Testis (tissue), 3 donors: ENCODE data around the gene TCIRG1. TPM values are rescaled to one million over a fixed set of nuclear protein-coding genes. Genes with fewer than 3 reads are reported as not detected.

ENCODE experiments used
- DNase-seq: peaks from one replicate; pipeline ENCODE4 v3.0.0-alpha.2; 2019
- H3K27ac ChIP-seq, 2 donors: fragments of 200-600 bp; sonication (generic); one replicate each; pipeline ENCODE4 v1.5.1; 2019
- H3K27me3 ChIP-seq: fragments of 200-600 bp; sonication (generic); one replicate; pipeline ENCODE4 v1.5.1; 2019
- H3K36me3 ChIP-seq: fragments of 200-600 bp; sonication (generic); one replicate; pipeline ENCODE4 v1.5.1; 2017; ENCODE audit warnings: low read depth; ENCODE audit errors: missing control alignments
- H3K4me1 ChIP-seq: fragments of 200-600 bp; sonication (generic); one replicate; pipeline ENCODE4 v1.5.1; 2019
- H3K4me3 ChIP-seq, 2 donors: fragments of 200-600 bp; sonication (generic); one replicate each; pipeline ENCODE4 v1.5.1; 2017 to 2019
- H3K9me3 ChIP-seq: fragments of 200-600 bp; sonication (generic); one replicate; pipeline ENCODE4 v1.5.1; 2017
- CTCF ChIP-seq, 3 experiments: fragments of 450-650 bp in 2 of 3; fragments of 200-600 bp in 1 of 3; sonication (generic) in 1 of 3; IDR thresholded peaks; one replicate each; pipeline ENCODE4 v1.5.1; 2016 to 2019; ENCODE audit warnings: antibody characterized with exemption in 3 of 3, mild to moderate bottlenecking in 2 of 3, moderate library complexity in 1 of 3
- POLR2A ChIP-seq: fragments of 450-650 bp; IDR thresholded peaks from one replicate; pipeline ENCODE4 v1.6.1; 2017; ENCODE audit warnings: antibody characterized with exemption, mild to moderate bottlenecking, moderate library complexity
- WGBS, 2 donors: methylation state at CpG; one replicate each; pipeline ENCODE4 v1.1.5; 2018; 5-methylcytosine and 5-hydroxymethylcytosine counted together
- intact Hi-C: fragments of 100-400 bp; cut with DNase I; formaldehyde crosslinking; loops from one replicate; pipeline ENCODE4 v1.15.1; 2023; ENCODE audit warnings: low total_unique reads
- polyA plus RNA-seq: library from polyadenylated mRNA; stranded (reverse); fragments of 350-450 nt; fragmentation: Illumina TruSeq; extraction: RNeasy Lipid Tissue Mini Kit (QIAGEN cat#74804); gene quantifications from one replicate; pipeline ENCODE4 v1.2.3, GENCODE V29; 2014; ENCODE audit warnings: low read depth, low replicate concordance; ENCODE audit not compliant: insufficient read depth
- total RNA-seq, 2 donors: library from RNA; depleted of rRNA; stranded (reverse); fragments of >200 nt; gene quantifications; one replicate each; pipeline ENCODE4 v1.2.3, GENCODE V29; 2016

TCIRG1 gene
- total and polyA plus RNA-seq, 3 donors from 2014 or later = 22.2 to 53.6 (median 52.8) TPM

GRCh38 chr11:68008381-68009337 lies 30.2 kb upstream of the TCIRG1 start:
- Histone ChIP-seq H3K4me1 (peaks cover 15% of the 10 kb centered on the region), H3K27me3 (no peaks in the 10 kb centered on the region)
- TF ChIP-seq CTCF (IDR thresholded peaks at IDR 0.05) = no peak
- no peak for TF ChIP-seq POLR2A

GRCh38 chr11:68009391-68010089 lies 29.3 kb upstream of the TCIRG1 start:
- peak overlapping the region in 1 of 2 donors; percentile 75 for H3K27ac ChIP-seq
- peaks cover 11% of the 10 kb centered on the region for H3K4me1 ChIP-seq
- DNase-seq = no peak
- no peaks in the 10 kb centered on the region for H3K27me3 ChIP-seq
- intact Hi-C loops = no loop called here
- H3K9me3 ChIP-seq = no peaks in the 10 kb centered on the region
- no peak overlapping the region for H3K4me3 ChIP-seq
- 57 to 65% methylated on average over 12 of the region's 12 CpGs for WGBS, 2 donors
- no peaks in the 10 kb centered on the region for H3K36me3 ChIP-seq
- TF ChIP-seq CTCF (IDR thresholded peaks at IDR 0.05) = no peak
- TF ChIP-seq POLR2A = no peak

More at GRCh38 chr11:68008381-68009337, 30.2 kb upstream of the TCIRG1 start:
- Histone ChIP-seq H3K4me3 (no peak overlapping the region), H3K27ac (no peak overlapping the region), H3K36me3 (no peaks in the 10 kb centered on the region), H3K9me3 (no peaks in the 10 kb centered on the region)
- DNase-seq = no peak
- intact Hi-C loops = no loop called here
- 86 to 93% methylated on average over 15 to 27 of the region's 27 CpGs for WGBS, 2 donors

- Histone ChIP-seq H3K36me3 (no peaks in the 10 kb centered on the region), H3K9me3 (no peaks in the 10 kb centered on the region), H3K4me1 (peaks cover 11% of the 10 kb centered on the region), H3K4me3 (peak within 1 kb of the TSS in 1 of 2 donors; percentile 6), H3K27me3 (no peaks in the 10 kb centered on the region), H3K27ac (peak within 1 kb of the TSS; percentile 18 to 75)
- DNase-seq = peak; percentile 67
- WGBS, 2 donors = 43 to 53% methylated on average over 24 to 27 of the region's 33 CpGs
- intact Hi-C loops = no loop called here
- no peak for TF ChIP-seq POLR2A
- TF ChIP-seq CTCF (IDR thresholded peaks at IDR 0.05) = no peak
These were observed 28.5 kb upstream of the TCIRG1 start, which contains the start of gene ALDH3B1 for GRCh38 chr11:68010090-68011041. ALDH3B1 (plus strand) TSS chr11:68010327; CDS start chr11:68015298, 4,971 bp downstream.
